Stomach (tissue), 9 donors: ENCODE data around the gene LSG1. TPM values are rescaled to one million over a fixed set of nuclear protein-coding genes. Genes with fewer than 3 reads are reported as not detected.

Experiments used
- DNase-seq, 2 donors: peaks; one replicate each; pipeline versions ENCODE4 v3.0.0 to v3.0.0-alpha.2; 2013 to 2019
- H3K27ac ChIP-seq, 5 donors: fragments of 200-600 bp in 4 of 5; sonication (generic) in 4 of 5; one replicate each; pipeline ENCODE4 v1.5.1; 2013 to 2019; ENCODE audit warnings: mild to moderate bottlenecking in 1 of 5, moderate library complexity in 1 of 5
- H3K27me3 ChIP-seq, 3 donors: fragments of 200-600 bp; sonication (generic); one replicate each; pipeline ENCODE4 v1.5.1; 2017 to 2019; ENCODE audit warnings: mixed run types in 1 of 3
- H3K36me3 ChIP-seq, 4 donors: fragments of 200-600 bp; sonication (generic); 1 replicate in 3 of 4; 2 replicates in 1 of 4; pipeline ENCODE4 v1.5.1; 2016 to 2019
- H3K4me1 ChIP-seq, 4 donors: fragments of 200-600 bp; sonication (generic); one replicate each; pipeline ENCODE4 v1.5.1; 2016 to 2019
- H3K4me3 ChIP-seq, 4 donors: fragments of 200-600 bp; sonication (generic) in 3 of 4; one replicate each; pipeline ENCODE4 v1.5.1; 2016 to 2019; ENCODE audit warnings: mild to moderate bottlenecking in 1 of 4
- H3K9me3 ChIP-seq, 4 donors: fragments of 200-600 bp; sonication (generic); one replicate each; pipeline ENCODE4 v1.5.1; 2016 to 2019
- CTCF ChIP-seq, 7 experiments: fragments of 450-650 bp in 4 of 7; fragments of 200-600 bp in 3 of 7; sonication (generic) in 3 of 7; IDR thresholded peaks; one replicate each; pipeline ENCODE4 v1.5.1; 2016 to 2019; ENCODE audit warnings: antibody characterized with exemption in 7 of 7, control low read depth in 2 of 7, mild to moderate bottlenecking in 1 of 7
- EP300 ChIP-seq: sonication (generic); formaldehyde crosslinking; IDR thresholded peaks from one replicate; pipeline ENCODE4 v1.6.1; 2017; ENCODE audit warnings: antibody characterized with exemption
- POLR2A ChIP-seq, 4 donors: fragments of 450-650 bp; IDR thresholded peaks; one replicate each; pipeline ENCODE4 v1.6.1; 2016; ENCODE audit warnings: antibody characterized with exemption in 4 of 4, control low read depth in 2 of 4, mild to moderate bottlenecking in 1 of 4, moderate library complexity in 1 of 4
- POLR2AphosphoS5 ChIP-seq, 3 donors: sonication (generic); formaldehyde crosslinking; IDR thresholded peaks; one replicate each; pipeline ENCODE4 v1.6.1; 2016; ENCODE audit warnings: antibody characterized with exemption in 3 of 3
- WGBS, 5 donors: extraction: QIAGEN DNeasy Blood & Tissue Kit in 3 of 5; methylation state at CpG; one replicate each; pipeline versions ENCODE4 v1.1.5 to v1.1.7; 2013 to 2018; 5-methylcytosine and 5-hydroxymethylcytosine counted together
- intact Hi-C: fragments of 100-400 bp; cut with DNase I; formaldehyde crosslinking; loops from one replicate; pipeline ENCODE4 v1.15.1; 2023; ENCODE audit warnings: low total_unique reads
- polyA plus RNA-seq, 3 donors: library from polyadenylated mRNA; stranded (reverse); fragments of 200-250 nt; gene quantifications; one replicate each; pipeline ENCODE4 v1.2.3, GENCODE V29; 2013
- total RNA-seq, 5 donors: library from RNA; depleted of rRNA; stranded (reverse); fragments of >200 nt; gene quantifications; one replicate each; pipeline versions ENCODE4 v1.1.0 to v1.2.3, GENCODE V29; 2014 to 2016
- donor health status: healthy with polysubstance abuse.
- donor health status: Bipolar disorder and iron deficiency.
- donor health status: healthy.

The LSG1 gene
- total and polyA plus RNA-seq, 8 donors = 7.2 to 240 (median 25.8) TPM

DNA sequence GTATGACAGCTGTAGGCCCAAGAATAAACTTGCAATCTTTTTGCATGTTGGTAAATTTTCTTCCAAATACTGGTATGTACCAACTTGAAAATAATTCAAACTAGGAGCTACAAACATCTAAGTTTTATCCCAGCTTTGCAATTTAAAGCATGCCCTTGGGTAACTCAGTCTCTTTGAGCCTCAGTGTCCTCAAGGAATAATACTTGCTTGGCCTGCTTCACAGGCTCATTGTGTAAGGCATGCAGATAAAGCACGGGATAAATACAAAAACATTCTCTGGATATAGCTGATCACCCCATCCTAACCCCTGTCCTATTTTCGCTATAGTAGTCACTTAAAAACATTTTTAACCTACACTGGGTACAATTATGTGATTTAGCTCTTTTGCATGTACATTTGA is 29.2 kb downstream of the LSG1 start:
- H3K4me3 ChIP-seq = no peak overlapping the region
- DNase-seq = no peak
- H3K27ac ChIP-seq = no peak overlapping the region
- H3K36me3 ChIP-seq = peaks cover 39 to 78% (median 77%) of the 10 kb centered on the region in 4 donors
- WGBS, 5 donors = 74 to 87% (median 80%) methylated on average over 2 of the region's 2 CpGs
- no peaks in the 10 kb centered on the region for H3K9me3 ChIP-seq
- H3K4me1 ChIP-seq = no peaks in the 10 kb centered on the region
- intact Hi-C loops = no loop called here
- TF ChIP-seq EP300 (no peak), POLR2AphosphoS5 (IDR thresholded peaks at IDR 0.05) (no peak), CTCF (IDR thresholded peaks at IDR 0.05) (no peak), POLR2A (IDR thresholded peaks at IDR 0.05) (no peak)
- H3K27me3 ChIP-seq = no peaks in the 10 kb centered on the region

DNA sequence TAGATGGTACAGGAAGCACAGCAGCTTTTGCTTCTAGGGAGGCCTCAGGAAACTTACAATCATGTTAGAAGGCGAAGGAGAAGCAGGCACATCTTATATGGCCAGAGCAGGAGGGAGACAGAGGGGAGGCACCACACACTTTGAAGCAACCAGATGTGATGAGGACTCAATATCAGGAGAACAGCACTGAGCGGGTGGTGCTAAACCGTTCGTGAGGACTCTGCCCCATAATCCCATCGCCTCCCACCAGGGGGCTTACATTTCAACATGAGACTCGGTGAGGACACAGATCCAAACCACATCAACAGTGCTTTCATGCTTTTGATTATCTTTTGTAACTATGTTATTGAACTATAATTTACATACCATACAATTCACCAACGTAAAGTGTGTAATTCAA is 31.2 kb downstream of the LSG1 start:
- H3K27me3 ChIP-seq = no peaks in the 10 kb centered on the region
- H3K27ac ChIP-seq = peak overlapping the region in 3 of 5 donors; percentile 17 to 52 (median 27)
- TF ChIP-seq POLR2A (IDR thresholded peaks at IDR 0.05) (no peak), POLR2AphosphoS5 (IDR thresholded peaks at IDR 0.05) (no peak), CTCF (IDR thresholded peaks at IDR 0.05) (no peak), EP300 (no peak)
- 66 to 84% (median 75%) methylated on average over 7 of the region's 7 CpGs for WGBS, 5 donors
- H3K9me3 ChIP-seq = no peaks in the 10 kb centered on the region
- no peak overlapping the region for H3K4me3 ChIP-seq
- intact Hi-C loops = no loop called here
- no peaks in the 10 kb centered on the region for H3K4me1 ChIP-seq
- DNase-seq = no peak
- peaks cover 35 to 59% (median 59%) of the 10 kb centered on the region in 4 donors for H3K36me3 ChIP-seq

DNA sequence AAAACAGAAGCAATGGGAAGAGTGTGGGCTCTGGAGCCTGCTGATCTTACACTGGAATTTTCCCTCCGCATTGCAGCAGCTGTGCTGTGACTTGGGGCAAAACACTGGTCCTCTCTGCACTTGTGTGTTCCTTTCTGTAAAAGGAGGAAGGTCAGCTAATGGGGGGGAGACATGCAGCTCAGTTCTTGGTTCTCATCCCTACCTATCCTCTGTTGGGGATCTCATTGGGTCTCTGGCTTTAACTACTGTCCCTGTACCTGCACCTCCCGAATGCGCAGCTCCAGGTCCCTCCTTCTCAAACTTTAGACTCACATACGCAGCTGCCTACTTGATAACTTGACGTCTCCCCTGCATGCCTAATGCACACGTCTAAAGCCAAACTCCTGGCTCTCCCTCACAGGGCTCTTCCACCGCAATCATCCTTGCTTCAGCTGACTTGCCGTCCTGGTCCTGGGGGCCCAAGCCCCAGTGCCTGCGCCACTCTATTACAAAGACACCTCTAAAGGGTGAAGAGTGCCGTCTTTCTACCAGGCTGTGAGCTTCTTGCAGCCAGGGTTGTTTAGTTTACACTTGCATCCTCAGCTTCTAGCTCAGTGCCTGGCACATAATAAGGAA is 32.9 kb downstream of the LSG1 start:
- DNase-seq = no peak
- WGBS, 5 donors = 92 to 96% (median 95%) methylated on average over 10 of the region's 10 CpGs

GRCh38 chr3:194637541-194638400 is 34.2 kb downstream of the LSG1 start:
- Histone ChIP-seq H3K36me3 (peaks cover 12 to 32% (median 30%) of the 10 kb centered on the region in 4 donors), H3K4me1 (peaks cover 0 to 9% (median 3%) of the 10 kb centered on the region in 4 donors), H3K4me3 (no peak overlapping the region), H3K27ac (no peak overlapping the region), H3K27me3 (no peaks in the 10 kb centered on the region), H3K9me3 (no peaks in the 10 kb centered on the region)
- intact Hi-C loops = no loop called here
- 88 to 94% (median 94%) methylated on average over 21 to 22 of the region's 22 CpGs for WGBS, 5 donors
- no peak for DNase-seq
- TF ChIP-seq EP300 (no peak), POLR2AphosphoS5 (IDR thresholded peaks at IDR 0.05) (no peak), POLR2A (IDR thresholded peaks at IDR 0.05) (no peak), CTCF (IDR thresholded peaks at IDR 0.05) (no peak)

More for the DNA sequence above, 32.9 kb downstream of the LSG1 start:
- peak overlapping the region in 1 of 5 donors; percentile 31 for H3K27ac ChIP-seq
- H3K36me3 ChIP-seq = peaks cover 23 to 44% (median 42%) of the 10 kb centered on the region in 4 donors
- no peak for TF ChIP-seq POLR2A (IDR thresholded peaks at IDR 0.05)
- TF ChIP-seq EP300 = no peak
- no peak for TF ChIP-seq POLR2AphosphoS5 (IDR thresholded peaks at IDR 0.05)
- intact Hi-C loops = no loop called here
- no peaks in the 10 kb centered on the region for H3K4me1 ChIP-seq
- no peaks in the 10 kb centered on the region for H3K9me3 ChIP-seq
- H3K4me3 ChIP-seq = no peak overlapping the region
- H3K27me3 ChIP-seq = no peaks in the 10 kb centered on the region
